Thymus (tissue), 11 donors: ENCODE results near the gene LINC01488. TPM values are rescaled to one million over a fixed set of nuclear protein-coding genes. Genes with fewer than 3 reads are reported as not detected.

Experiments used
- DNase-seq, 9 donors: peaks; one replicate each; pipeline ENCODE4 v3.0.0-alpha.2; 2013; ENCODE audit warnings: low spot score in 9 of 9, low read depth in 6 of 9, missing footprints in 1 of 9
- H3K27ac ChIP-seq, 2 donors: one replicate each; pipeline ENCODE4 v1.5.1; 2013; ENCODE audit warnings: control low read depth in 1 of 2, low read depth in 1 of 2, low read length in 1 of 2, mild to moderate bottlenecking in 1 of 2, moderate library complexity in 1 of 2
- H3K27me3 ChIP-seq, 2 donors: one replicate each; pipeline ENCODE4 v1.5.1; 2013; ENCODE audit warnings: low read length in 1 of 2; ENCODE audit not compliant: control insufficient read depth in 2 of 2, insufficient read depth in 1 of 2
- H3K36me3 ChIP-seq, 2 donors: one replicate each; pipeline ENCODE4 v1.5.1; 2013; ENCODE audit warnings: low read length in 1 of 2, mild to moderate bottlenecking in 1 of 2, moderate library complexity in 1 of 2; ENCODE audit not compliant: control insufficient read depth in 2 of 2, insufficient read depth in 2 of 2
- H3K4me1 ChIP-seq, 2 donors: one replicate each; pipeline ENCODE4 v1.5.1; 2013; ENCODE audit warnings: low read length in 2 of 2; ENCODE audit not compliant: control insufficient read depth in 2 of 2, insufficient read depth in 2 of 2
- H3K4me3 ChIP-seq, 2 donors: one replicate each; pipeline ENCODE4 v1.5.1; 2013; ENCODE audit warnings: low read length in 2 of 2, control low read depth in 1 of 2, mild to moderate bottlenecking in 1 of 2
- H3K9me3 ChIP-seq, 2 donors: one replicate each; pipeline ENCODE4 v1.5.1; 2013; ENCODE audit warnings: low read length in 1 of 2, mild to moderate bottlenecking in 1 of 2; ENCODE audit not compliant: control insufficient read depth in 2 of 2, insufficient read depth in 1 of 2
- WGBS: extraction: QIAGEN DNeasy Blood & Tissue Kit; methylation state at CpG from one replicate; pipeline ENCODE4 v1.1.7; 2013; 5-methylcytosine and 5-hydroxymethylcytosine counted together
- polyA plus RNA-seq: library from polyadenylated mRNA; stranded (reverse); fragments of 200-250 nt; gene quantifications from one replicate; pipeline ENCODE4 v1.2.3, GENCODE V29; 2013
- total RNA-seq: library from RNA; stranded (reverse); fragments of 120-200 nt; gene quantifications from one replicate; pipeline ENCODE4 v1.2.4, GENCODE V29; 2013
- donor health status: healthy.

The LINC01488 gene
- total and polyA plus RNA-seq, 2 donors: 0.07 TPM; not detected in 1

DNA sequence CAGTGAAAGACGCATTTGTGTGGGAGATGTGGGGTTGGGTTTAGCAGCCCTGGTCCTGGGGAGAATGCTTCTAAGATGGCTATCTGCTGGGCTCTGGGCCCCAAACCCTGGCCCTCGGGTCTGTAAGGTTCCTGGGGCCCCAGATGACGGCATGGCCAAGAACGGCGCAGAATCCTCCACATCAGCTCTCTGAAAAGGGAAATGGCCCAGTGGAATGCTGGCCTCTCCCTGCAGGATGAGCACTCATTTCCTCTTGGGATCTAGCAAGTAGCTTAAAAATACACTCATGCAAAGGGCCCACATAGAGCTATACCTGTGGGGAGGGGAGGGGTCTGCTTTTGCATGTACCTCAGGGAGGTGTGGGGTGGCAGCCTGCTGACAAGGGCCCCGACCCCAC, 37.5 kb upstream of the LINC01488 start:
- Histone ChIP-seq H3K9me3 (no peaks in the 10 kb centered on the region), H3K4me3 (no peak overlapping the region), H3K27ac (peak overlapping the region; percentile 72 to 81), H3K4me1 (peaks cover 9 to 32% of the 10 kb centered on the region in 2 donors), H3K36me3 (no peaks in the 10 kb centered on the region), H3K27me3 (peaks cover under 1 to 39% of the 10 kb centered on the region in 2 donors)
- 83% methylated on average over 6 of the region's 6 CpGs for WGBS
- no peak for DNase-seq

DNA sequence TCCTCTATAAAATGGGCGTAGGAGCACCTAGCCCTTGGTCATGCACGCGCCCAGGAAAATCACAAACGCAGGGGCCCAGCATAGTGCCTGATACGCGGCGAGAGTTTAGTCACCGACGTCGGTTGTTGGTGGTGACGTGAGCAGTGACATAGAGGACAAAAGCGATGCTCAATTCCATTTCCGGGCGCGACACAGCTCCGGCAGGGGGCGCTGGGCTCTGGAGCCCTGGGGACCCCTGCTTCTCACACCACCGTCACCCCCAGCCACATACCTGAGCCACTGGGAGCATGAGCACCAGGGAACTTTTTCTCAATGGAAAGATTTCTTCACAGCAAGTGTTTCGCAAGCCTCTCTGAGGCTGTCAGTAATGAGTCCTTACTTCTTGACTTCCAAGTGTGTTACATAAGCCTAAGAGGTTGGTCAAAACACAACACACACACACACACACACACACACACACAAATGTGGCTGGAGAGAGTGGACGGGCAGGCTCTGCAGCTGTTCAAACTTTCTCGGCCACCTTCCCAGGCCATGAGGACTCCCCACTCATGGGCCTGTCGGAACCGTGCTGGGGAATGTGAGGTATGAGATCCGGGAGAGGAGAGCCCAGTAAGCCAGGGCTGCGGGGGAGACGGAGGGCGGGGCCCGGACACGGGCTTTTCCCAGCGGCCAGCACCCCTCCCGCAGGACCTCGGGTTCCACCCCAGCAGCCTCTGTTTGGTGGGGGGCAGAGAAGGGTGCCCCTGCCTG, 36.9 kb upstream of the LINC01488 start:
- Histone ChIP-seq H3K4me1 (peaks cover 9 to 38% of the 10 kb centered on the region in 2 donors), H3K36me3 (no peaks in the 10 kb centered on the region), H3K27ac (peak overlapping the region in 1 of 2 donors; percentile 81), H3K27me3 (peaks cover 5 to 45% of the 10 kb centered on the region in 2 donors), H3K9me3 (no peaks in the 10 kb centered on the region), H3K4me3 (no peak overlapping the region)
- DNase-seq: peak in 3 of 9 donors; percentile 17 to 39 (median 37)
- WGBS: 85% methylated on average over 32 of the region's 32 CpGs

DNA sequence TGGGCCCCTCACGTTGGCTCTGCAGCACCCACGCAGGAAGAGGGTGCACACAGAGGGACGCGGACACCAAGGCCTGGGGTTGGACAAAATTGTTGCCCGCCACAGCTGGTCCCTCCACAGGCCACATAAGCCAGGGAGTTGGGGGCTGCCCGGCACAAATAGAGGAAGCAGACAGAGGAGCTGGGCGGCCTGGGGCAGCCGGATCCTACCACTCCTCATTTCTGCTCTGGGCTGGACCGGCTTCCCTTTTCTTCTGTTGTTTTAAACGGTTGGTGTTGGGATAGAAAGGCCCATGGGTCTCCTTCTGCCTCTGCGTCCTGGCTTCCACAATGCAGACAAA, 36.4 kb upstream of the LINC01488 start:
- Histone ChIP-seq H3K4me1 (peaks cover 9 to 40% of the 10 kb centered on the region in 2 donors), H3K9me3 (no peaks in the 10 kb centered on the region), H3K4me3 (no peak overlapping the region), H3K36me3 (no peaks in the 10 kb centered on the region), H3K27me3 (peaks cover 5 to 50% of the 10 kb centered on the region in 2 donors), H3K27ac (peak overlapping the region in 1 of 2 donors; percentile 47)
- DNase-seq: no peak
- whole genome bisulfite sequencing: 92% methylated on average over 11 of the region's 11 CpGs

DNA sequence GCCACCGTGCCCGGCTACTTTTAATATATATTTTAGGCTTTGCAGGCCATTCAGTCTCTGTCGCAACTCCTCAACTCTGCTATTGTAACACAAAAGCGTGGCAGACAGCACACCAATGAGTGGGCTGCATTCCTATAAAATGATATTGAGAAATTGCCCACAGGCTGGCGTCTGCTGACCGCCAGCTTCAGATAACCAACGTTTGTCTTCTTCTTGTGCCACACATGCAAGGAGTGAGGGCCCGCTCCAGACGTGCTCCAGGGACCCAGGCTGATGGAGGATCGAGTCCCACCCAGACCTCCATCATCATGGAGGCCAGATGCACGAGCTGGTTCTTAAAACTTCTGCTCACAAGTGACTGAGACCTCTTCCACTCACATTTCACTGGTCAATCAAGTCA, 35.4 kb upstream of the LINC01488 start:
- Histone ChIP-seq H3K27me3 (peaks cover 5 to 60% of the 10 kb centered on the region in 2 donors), H3K27ac (no peak overlapping the region), H3K36me3 (no peaks in the 10 kb centered on the region), H3K4me3 (no peak overlapping the region), H3K4me1 (peaks cover 9 to 42% of the 10 kb centered on the region in 2 donors), H3K9me3 (no peaks in the 10 kb centered on the region)
- no peak for DNase-seq
- WGBS: 89% methylated on average over 11 of the region's 11 CpGs

DNA sequence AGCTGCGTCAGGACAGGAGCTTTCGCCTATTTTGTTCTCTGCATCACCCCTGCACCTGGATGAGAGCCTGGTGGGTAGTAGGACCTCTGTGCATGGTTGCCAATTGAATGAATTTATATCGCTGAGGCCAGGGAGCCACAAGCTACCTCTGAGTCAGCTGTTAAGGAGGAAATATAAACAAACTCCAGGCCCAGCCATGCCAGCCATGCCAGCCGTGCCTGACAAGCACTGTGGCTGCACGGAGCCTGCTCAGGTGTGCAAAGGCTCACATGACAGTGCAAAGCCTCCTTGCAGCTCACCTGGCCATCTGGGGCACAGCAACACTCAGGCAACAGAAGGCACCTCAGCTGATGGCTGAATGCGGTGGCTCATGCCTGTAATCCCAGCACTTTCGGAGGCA, 33.7 kb upstream of the LINC01488 start:
- peaks cover 5 to 60% of the 10 kb centered on the region in 2 donors for H3K27me3 ChIP-seq
- H3K9me3 ChIP-seq: peaks cover 0 to 2% of the 10 kb centered on the region in 2 donors
- 86% methylated on average over 7 of the region's 7 CpGs for WGBS
- no peak for DNase-seq
- H3K4me3 ChIP-seq: no peak overlapping the region
- peaks cover 9 to 38% of the 10 kb centered on the region in 2 donors for H3K4me1 ChIP-seq
- no peaks in the 10 kb centered on the region for H3K36me3 ChIP-seq
- no peak overlapping the region for H3K27ac ChIP-seq

DNA sequence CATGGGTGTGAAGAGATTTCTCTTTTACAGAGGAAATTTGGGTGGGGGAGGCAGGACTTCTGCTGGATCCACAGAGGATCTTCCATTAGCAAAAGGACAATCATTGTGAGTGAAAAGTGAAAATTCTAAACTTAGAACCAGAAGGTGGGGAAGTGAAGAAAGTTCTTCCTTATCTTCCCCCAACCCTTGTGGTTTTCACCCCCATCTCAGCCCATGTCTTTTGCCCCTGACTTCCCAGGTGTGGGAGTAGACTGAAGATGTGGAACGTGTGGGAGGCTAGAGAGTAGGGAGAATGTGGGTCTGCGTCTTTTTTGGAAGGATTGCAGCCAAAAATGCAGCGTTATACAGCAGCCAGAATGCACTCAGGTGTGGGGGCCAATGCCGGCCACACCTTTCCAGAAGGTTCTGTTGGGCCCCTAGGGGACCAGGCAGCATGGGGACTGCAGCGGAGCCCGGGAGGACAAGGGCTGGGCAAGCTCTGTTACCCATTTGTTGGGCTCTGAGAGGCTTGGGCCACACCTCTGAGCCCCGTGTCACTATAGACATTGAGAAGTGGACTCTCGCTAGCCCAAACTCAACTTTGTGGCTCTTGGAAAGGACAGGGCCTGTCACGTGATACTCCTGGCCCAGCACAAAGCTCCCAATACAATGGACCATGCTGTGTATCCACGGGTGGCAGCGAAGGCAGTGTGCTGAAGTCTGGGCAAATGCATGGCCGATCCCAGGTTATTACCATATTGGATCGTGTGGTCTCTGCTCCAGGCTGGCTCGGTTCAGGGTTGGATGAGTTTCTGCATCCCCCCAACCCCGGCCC, 32.8 kb upstream of the LINC01488 start:
- peaks cover 2 to 29% of the 10 kb centered on the region in 2 donors for H3K4me1 ChIP-seq
- no peak overlapping the region for H3K27ac ChIP-seq

DNA sequence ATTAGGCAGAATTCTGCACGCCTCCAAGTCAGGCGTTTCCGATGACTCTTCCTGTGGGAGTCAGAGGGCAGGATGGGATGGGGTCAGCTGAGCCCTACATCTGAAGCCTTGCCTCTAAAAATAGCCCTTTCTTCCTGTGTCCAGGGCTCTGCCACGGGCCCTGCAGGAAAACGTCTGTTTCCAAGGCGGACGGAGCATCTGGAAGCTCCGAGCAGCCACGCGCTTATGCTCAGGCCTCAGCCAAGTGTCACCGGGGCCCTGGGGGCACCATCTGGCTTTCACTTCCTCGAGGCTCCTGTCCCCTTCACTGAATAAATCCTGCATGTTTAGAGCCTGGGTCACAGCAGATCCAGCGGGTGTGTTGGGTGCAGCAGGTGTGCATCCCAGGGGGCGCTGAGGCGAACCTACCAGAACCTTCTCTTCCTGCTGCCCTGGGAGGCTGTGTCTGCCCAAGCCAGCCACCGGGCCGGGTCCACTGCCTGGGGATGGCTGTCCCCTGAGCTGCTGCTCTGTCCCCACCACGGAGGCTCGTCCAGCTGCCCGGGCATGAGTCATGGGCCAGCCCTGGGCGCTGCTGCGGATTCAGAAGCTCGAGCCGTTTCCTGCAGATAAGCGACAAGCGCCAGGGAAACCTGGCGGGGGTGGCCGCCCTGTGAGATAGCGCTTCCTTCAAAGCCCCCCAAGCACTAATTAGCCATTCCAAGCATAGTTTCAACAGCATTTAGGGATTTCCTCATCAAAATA, 32.0 kb upstream of the LINC01488 start:
- no peaks in the 10 kb centered on the region for H3K36me3 ChIP-seq
- H3K4me3 ChIP-seq: no peak overlapping the region
- peak overlapping the region in 1 of 2 donors; percentile 30 for H3K27ac ChIP-seq
- peak in 1 of 9 donors; percentile 26 for DNase-seq
- peaks cover 5 to 43% of the 10 kb centered on the region in 2 donors for H3K27me3 ChIP-seq
- WGBS: 22% methylated on average over 29 of the region's 29 CpGs
- H3K9me3 ChIP-seq: peaks cover 0 to 4% of the 10 kb centered on the region in 2 donors
- peaks cover 0 to 21% of the 10 kb centered on the region in 2 donors for H3K4me1 ChIP-seq

More for the DNA sequence above, 32.8 kb upstream of the LINC01488 start:
- peaks cover 0 to 4% of the 10 kb centered on the region in 2 donors for H3K9me3 ChIP-seq
- H3K4me3 ChIP-seq: no peak overlapping the region
- H3K36me3 ChIP-seq: no peaks in the 10 kb centered on the region
- peaks cover 5 to 51% of the 10 kb centered on the region in 2 donors for H3K27me3 ChIP-seq
- WGBS: 79% methylated on average over 15 of the region's 15 CpGs
- DNase-seq: no peak

DNA sequence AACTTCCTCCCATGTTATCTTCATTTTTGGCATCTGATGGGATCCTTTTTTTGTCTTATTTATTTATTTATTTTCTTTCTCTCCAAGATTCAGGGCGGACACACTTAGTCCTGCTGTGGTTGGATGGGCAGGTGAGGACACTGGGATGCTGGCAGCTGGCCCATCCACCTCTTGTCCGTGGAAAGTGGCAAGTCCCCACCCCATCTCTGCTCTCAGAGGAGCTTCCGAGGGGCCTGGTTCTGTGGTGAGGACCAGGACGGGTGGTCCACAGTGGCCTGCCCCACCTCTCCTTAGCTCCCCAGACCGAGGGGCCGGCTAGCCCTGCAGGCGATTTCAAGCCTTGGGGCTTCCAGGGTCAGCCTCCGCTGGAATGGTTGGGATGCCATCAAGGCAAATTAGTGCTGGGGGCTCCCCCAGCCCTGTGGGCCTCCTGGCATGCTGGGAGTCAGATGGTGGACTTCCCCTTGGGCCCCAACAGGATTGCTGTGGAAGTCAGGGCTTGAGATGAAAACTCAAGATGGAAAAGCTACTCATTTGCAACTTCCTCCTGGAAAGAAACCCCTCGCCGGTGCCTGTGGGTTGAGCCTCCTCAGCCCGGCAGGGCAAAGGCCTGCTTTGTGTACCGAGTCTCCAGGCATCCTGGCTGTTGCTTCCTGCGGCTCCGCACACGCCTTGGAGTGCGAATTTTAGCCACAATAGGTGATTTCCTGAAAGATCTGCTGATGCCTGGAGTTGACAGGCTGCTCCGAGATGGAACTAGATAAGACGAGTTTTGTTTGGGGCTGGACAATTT, 31.2 kb upstream of the LINC01488 start:
- Histone ChIP-seq H3K36me3 (no peaks in the 10 kb centered on the region), H3K27me3 (peaks cover 5 to 35% of the 10 kb centered on the region in 2 donors), H3K4me1 (peaks cover 0 to 16% of the 10 kb centered on the region in 2 donors), H3K27ac (no peak overlapping the region), H3K9me3 (peaks cover 0 to 4% of the 10 kb centered on the region in 2 donors), H3K4me3 (no peak overlapping the region)
- 75% methylated on average over 18 of the region's 18 CpGs for WGBS
- DNase-seq: no peak
